ENCODE data around the gene MAN2B1.

- TF ChIP-seq POLR2AphosphoS5 (IDR thresholded peaks at IDR 0.05; ENCODE audit: low read depth) = no peak
- TF ChIP-seq CTCF (conservative IDR thresholded peaks at IDR 0.05; ENCODE audit: low read depth in 2 of 2) = no peak
- no peak for TF ChIP-seq EZH2phosphoT487 (IDR thresholded peaks at IDR 0.05; ENCODE audit: unreplicated experiment)
- TF ChIP-seq JUNB (IDR thresholded peaks at IDR 0.05; ENCODE audit: unreplicated experiment) = no peak
- no peak for TF ChIP-seq EZH2 (IDR thresholded peaks at IDR 0.05; ENCODE audit: low read depth, unreplicated experiment)
- TF ChIP-seq NANOG (IDR thresholded peaks at IDR 0.05; ENCODE audit: borderline replicate concordance) = no peak
- no peak for TF ChIP-seq REST (IDR thresholded peaks at IDR 0.05; ENCODE audit: unreplicated experiment)
- no peak for TF ChIP-seq CREB1 (CRISPR knock-in tag; IDR thresholded peaks at IDR 0.05; ENCODE audit: low read depth)
- no peak for TF ChIP-seq ZNF114 (CRISPR knock-in tag; IDR thresholded peaks at IDR 0.05)
- no peak for TF ChIP-seq ETS1 (IDR thresholded peaks at IDR 0.05)
- TF ChIP-seq ZNF331 (CRISPR knock-in tag; IDR thresholded peaks at IDR 0.05; ENCODE audit: low read depth) = no peak
These were observed 27.8 kb downstream of the MAN2B1 start for GRCh38 chr19:12638611-12639182.
